Loucy (cell line): ENCODE data around the gene TRIM25.

ENCODE experiments used
- H2AFZ ChIP-seq: fragments of 200-600 bp; sonication (generic); 2 replicates; pipeline ENCODE4 v1.6.0; 2016; ENCODE audit warnings: antibody characterized with exemption, mild to moderate bottlenecking, low read length, moderate library complexity
- H3F3A ChIP-seq: fragments of 200-600 bp; 2 replicates; pipeline ENCODE4 v1.6.0; 2016; ENCODE audit warnings: antibody characterized with exemption, low read depth, mild to moderate bottlenecking
- H3K27me3 ChIP-seq: fragments of 200-600 bp; sonication (generic); 2 replicates; pipeline ENCODE4 v1.6.1; 2014; ENCODE audit warnings: low read length, mild to moderate bottlenecking; ENCODE audit not compliant: insufficient read depth, poor library complexity, severe bottlenecking
- H3K36me3 ChIP-seq: fragments of 200-600 bp; sonication (generic); 2 replicates; pipeline ENCODE4 v1.6.1; 2016; ENCODE audit warnings: low read length; ENCODE audit not compliant: insufficient read depth
- H3K4me1 ChIP-seq: fragments of 200-600 bp; sonication (generic); 2 replicates; pipeline ENCODE4 v1.5.1; 2014; ENCODE audit warnings: low read length, mild to moderate bottlenecking; ENCODE audit not compliant: insufficient read depth, poor library complexity, severe bottlenecking
- H3K4me2 ChIP-seq: fragments of 200-600 bp; sonication (generic); 2 replicates; pipeline ENCODE4 v1.6.0; 2014; ENCODE audit warnings: antibody characterized with exemption, low read length, low read depth, mild to moderate bottlenecking; ENCODE audit not compliant: poor library complexity, severe bottlenecking
- H3K4me3 ChIP-seq: fragments of 200-600 bp; sonication (generic); 2 replicates; pipeline ENCODE4 v1.5.1; 2014; ENCODE audit warnings: low read length, mild to moderate bottlenecking, mixed read lengths; ENCODE audit not compliant: poor library complexity, severe bottlenecking
- H3K79me2 ChIP-seq: fragments of 200-600 bp; sonication (generic); 2 replicates; pipeline ENCODE4 v1.6.1; 2014; ENCODE audit warnings: low read length; ENCODE audit not compliant: insufficient read depth
- H3K9ac ChIP-seq: fragments of 200-600 bp; sonication (generic); 2 replicates; pipeline ENCODE4 v1.6.0; 2014; ENCODE audit warnings: mild to moderate bottlenecking, low read depth, low read length, moderate library complexity; ENCODE audit not compliant: poor library complexity, severe bottlenecking
- H3K9me2 ChIP-seq: fragments of 200-600 bp; sonication (generic); replicated peaks from 2 replicates; pipeline ENCODE4 v1.6.1; 2016; ENCODE audit warnings: low read depth, low read length, mixed read lengths
- H3K9me3 ChIP-seq: fragments of 200-600 bp; sonication (generic); 2 replicates; pipeline ENCODE4 v1.6.1; 2014; ENCODE audit warnings: mild to moderate bottlenecking, antibody characterized with exemption, low read length, low read depth; ENCODE audit not compliant: insufficient read depth
- H4K20me1 ChIP-seq: fragments of 200-600 bp; sonication (generic); 2 replicates; pipeline ENCODE4 v1.6.0; 2014; ENCODE audit warnings: antibody characterized with exemption, low read length, mild to moderate bottlenecking; ENCODE audit not compliant: insufficient read depth, poor library complexity, severe bottlenecking
- CTCF ChIP-seq: fragments of 200-600 bp; sonication (generic); conservative IDR thresholded peaks from 2 replicates; pipeline ENCODE4 v1.5.1; 2014; ENCODE audit warnings: mild to moderate bottlenecking, antibody characterized with exemption, low read length
- EZH2phosphoT487 ChIP-seq: fragments of 200-600 bp; IDR thresholded peaks from 2 replicates; pipeline ENCODE4 v1.6.1; 2018; ENCODE audit warnings: antibody characterized with exemption, mild to moderate bottlenecking, moderate library complexity, borderline replicate concordance

The TRIM25 gene

GRCh38 chr17:56887105-56887504 lies 26.7 kb downstream of the TRIM25 start:
- Histone ChIP-seq H4K20me1 (no peaks in the 10 kb centered on the region), H3K4me2 (no peak overlapping the region), H3K27me3 (no peaks in the 10 kb centered on the region), H3K9me3 (peaks cover 17% of the 10 kb centered on the region; the same call in 1 of the 2 replicates), H3K9ac (no peak overlapping the region), H3K9me2 (no peaks in the 10 kb centered on the region), H3K79me2 (no peaks in the 10 kb centered on the region), H3F3A (no peaks in the 10 kb centered on the region), H2AFZ (no peak overlapping the region), H3K4me3 (no peak overlapping the region), H3K4me1 (no peaks in the 10 kb centered on the region), H3K36me3 (peaks cover 44% of the 10 kb centered on the region)
- TF ChIP-seq CTCF = no peak
- TF ChIP-seq EZH2phosphoT487 = no peak

- H3K4me1 ChIP-seq = no peaks in the 10 kb centered on the region
- H4K20me1 ChIP-seq = no peaks in the 10 kb centered on the region
- no peaks in the 10 kb centered on the region for H3K9me2 ChIP-seq
- no peak overlapping the region for H3K9ac ChIP-seq
- no peaks in the 10 kb centered on the region for H3K79me2 ChIP-seq
- H3K9me3 ChIP-seq = peaks cover 17% of the 10 kb centered on the region; the same call in 1 of the 2 replicates
- TF ChIP-seq CTCF (no peak), EZH2phosphoT487 (no peak)
- no peak overlapping the region for H3K4me2 ChIP-seq
- no peak overlapping the region for H2AFZ ChIP-seq
- H3F3A ChIP-seq = no peaks in the 10 kb centered on the region
- H3K4me3 ChIP-seq = no peak overlapping the region
- no peaks in the 10 kb centered on the region for H3K27me3 ChIP-seq
- H3K36me3 ChIP-seq = peaks cover 36% of the 10 kb centered on the region
These were observed 27.5 kb downstream of the TRIM25 start for GRCh38 chr17:56886288-56886731.

GRCh38 chr17:56885312-56885657 lies 28.6 kb downstream of the TRIM25 start:
- no peaks in the 10 kb centered on the region for H4K20me1 ChIP-seq
- no peak overlapping the region for H3K4me3 ChIP-seq
- TF ChIP-seq EZH2phosphoT487 = no peak
- no peak for TF ChIP-seq CTCF
- no peaks in the 10 kb centered on the region for H3F3A ChIP-seq
- no peak overlapping the region for H3K4me2 ChIP-seq
- H2AFZ ChIP-seq = no peak overlapping the region
- H3K9ac ChIP-seq = no peak overlapping the region
- H3K79me2 ChIP-seq = no peaks in the 10 kb centered on the region
- peaks cover 17% of the 10 kb centered on the region; the same call in 1 of the 2 replicates for H3K9me3 ChIP-seq
- H3K9me2 ChIP-seq = no peaks in the 10 kb centered on the region
- peaks cover 26% of the 10 kb centered on the region; the same call in 1 of the 2 replicates for H3K36me3 ChIP-seq
- H3K27me3 ChIP-seq = no peaks in the 10 kb centered on the region
- no peaks in the 10 kb centered on the region for H3K4me1 ChIP-seq
